NOMO-1 treated with dmso at 0.1 percent for 144 hours (cell line): ENCODE data around the gene KLHDC8B.
A peak's percentile ranks its signal among the peaks of the same experiment; 100 is the strongest.

Experiments used
- DNase-seq: peaks from one replicate; lab custom pipeline; 2025; ENCODE audit not compliant: unreplicated experiment; lab: John Stamatoyannopoulos, UW

KLHDC8B gene

GRCh38 chr3:49158103-49158709 lies 13.2 kb upstream of the KLHDC8B start:
- DNase-seq: no peak

- no peak for DNase-seq
Observed at GRCh38 chr3:49158792-49159191, 12.6 kb upstream of the KLHDC8B start.

- DNase-seq: no peak
Observed at GRCh38 chr3:49161197-49161596, 10.2 kb upstream of the KLHDC8B start.

- no peak for DNase-seq
Observed at GRCh38 chr3:49161808-49162530, 9.4 kb upstream of the KLHDC8B start.

- no peak for DNase-seq
Observed at GRCh38 chr3:49162751-49163419, 8.5 kb upstream of the KLHDC8B start.

GRCh38 chr3:49163609-49164008 lies 7.8 kb upstream of the KLHDC8B start:
- no peak for DNase-seq

GRCh38 chr3:49164983-49165720 lies 6.2 kb upstream of the KLHDC8B start:
- DNase-seq: no peak

GRCh38 chr3:49165771-49166751 lies 5.3 kb upstream of the KLHDC8B start, which contains the start of gene CCDC71:
CCDC71 (minus strand) TSS chr3:49166331; CDS start chr3:49164208, 2,123 bp downstream.
- DNase-seq: peak; percentile 56

GRCh38 chr3:49166752-49167556 lies 4.4 kb upstream of the KLHDC8B start:
- no peak for DNase-seq

GRCh38 chr3:49170744-49171118 lies 667 bp upstream of the KLHDC8B start:
- DNase-seq: no peak

- DNase-seq: no peak
Observed at GRCh38 chr3:49171775-49172500, 540 bp downstream of the KLHDC8B start.

- DNase-seq: no peak
Observed at GRCh38 chr3:49172551-49173041, 1.2 kb downstream of the KLHDC8B start.

GRCh38 chr3:49173116-49173791 lies 1.9 kb downstream of the KLHDC8B start:
- DNase-seq: no peak

GRCh38 chr3:49173792-49174170 lies 2.4 kb downstream of the KLHDC8B start:
- no peak for DNase-seq

GRCh38 chr3:49174397-49174985 lies 3.1 kb downstream of the KLHDC8B start:
- no peak for DNase-seq

GRCh38 chr3:49175530-49175929 lies 4.1 kb downstream of the KLHDC8B start:
- no peak for DNase-seq

- DNase-seq: no peak
Observed at GRCh38 chr3:49177073-49177472, 5.7 kb downstream of the KLHDC8B start.

GRCh38 chr3:49180116-49180515 lies 8.7 kb downstream of the KLHDC8B start:
- DNase-seq: no peak
